D721Med (cell line): ENCODE measurements around the gene COPB2.

Source experiments
- DNase-seq: peaks from one replicate; pipeline ENCODE4 v3.0.0; 2011; ENCODE audit warnings: low spot score; ENCODE audit not compliant: insufficient read length
- FAIRE-seq: peaks from 2 replicates; lab custom pipeline; 2011; peaks lifted over from hg19 to GRCh38; lab: Jason Lieb, UNC
- TF ChIP-seq, protein P1 (sequence below): IDR thresholded peaks from 2 replicates; pipeline ENCODE4 v1.5.1; 2012; ENCODE audit warnings: mild to moderate bottlenecking, control low read depth; ENCODE audit not compliant: insufficient read depth; ENCODE audit errors: missing control alignments

COPB2 gene

DNA sequence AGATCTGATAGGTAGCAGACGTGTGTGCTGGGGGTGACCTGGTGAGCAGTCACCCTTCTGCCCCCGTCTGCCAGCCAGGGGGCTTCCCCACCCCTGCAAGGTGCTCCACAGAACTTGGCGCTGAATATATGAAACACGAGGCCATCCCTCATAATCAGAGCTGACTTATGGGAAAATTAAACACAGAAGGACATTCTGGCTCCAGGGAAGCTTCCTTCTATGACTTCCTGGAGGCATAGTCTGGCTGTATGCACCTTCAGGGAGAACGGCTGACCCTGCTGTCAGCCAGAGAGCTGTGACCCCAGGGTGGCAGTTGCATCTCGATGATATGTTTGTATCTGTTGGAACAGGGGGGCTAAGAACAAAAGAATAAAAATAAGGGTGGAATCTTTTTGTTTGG is 72.2 kb downstream of the COPB2 start:
- FAIRE-seq: no peak
- TF ChIP-seq, protein P1, sequence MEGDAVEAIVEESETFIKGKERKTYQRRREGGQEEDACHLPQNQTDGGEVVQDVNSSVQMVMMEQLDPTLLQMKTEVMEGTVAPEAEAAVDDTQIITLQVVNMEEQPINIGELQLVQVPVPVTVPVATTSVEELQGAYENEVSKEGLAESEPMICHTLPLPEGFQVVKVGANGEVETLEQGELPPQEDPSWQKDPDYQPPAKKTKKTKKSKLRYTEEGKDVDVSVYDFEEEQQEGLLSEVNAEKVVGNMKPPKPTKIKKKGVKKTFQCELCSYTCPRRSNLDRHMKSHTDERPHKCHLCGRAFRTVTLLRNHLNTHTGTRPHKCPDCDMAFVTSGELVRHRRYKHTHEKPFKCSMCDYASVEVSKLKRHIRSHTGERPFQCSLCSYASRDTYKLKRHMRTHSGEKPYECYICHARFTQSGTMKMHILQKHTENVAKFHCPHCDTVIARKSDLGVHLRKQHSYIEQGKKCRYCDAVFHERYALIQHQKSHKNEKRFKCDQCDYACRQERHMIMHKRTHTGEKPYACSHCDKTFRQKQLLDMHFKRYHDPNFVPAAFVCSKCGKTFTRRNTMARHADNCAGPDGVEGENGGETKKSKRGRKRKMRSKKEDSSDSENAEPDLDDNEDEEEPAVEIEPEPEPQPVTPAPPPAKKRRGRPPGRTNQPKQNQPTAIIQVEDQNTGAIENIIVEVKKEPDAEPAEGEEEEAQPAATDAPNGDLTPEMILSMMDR: no peak
- no peak for DNase-seq

DNA sequence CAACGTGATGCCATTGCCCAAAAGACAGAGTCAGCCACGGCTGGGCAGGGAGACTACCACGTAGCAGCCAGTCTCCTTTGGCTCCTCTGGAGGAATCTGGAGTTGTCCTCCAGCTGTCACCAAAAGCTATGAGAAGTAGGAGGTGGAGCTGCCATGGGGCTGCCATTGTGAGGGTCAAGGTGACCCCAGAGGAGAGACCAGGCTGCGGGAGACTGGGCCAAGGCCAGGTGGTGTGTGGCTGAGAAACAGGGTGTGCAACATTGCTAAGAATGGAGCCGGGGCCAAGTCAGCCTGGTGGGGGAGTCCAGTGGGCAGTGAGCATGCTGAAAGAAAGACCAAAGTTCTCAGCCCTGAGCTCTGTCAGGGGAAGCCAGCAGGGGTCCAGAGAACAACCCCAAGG is 75.5 kb downstream of the COPB2 start:
- no peak for DNase-seq
- TF ChIP-seq, protein P1: no peak
- FAIRE-seq: no peak

DNA sequence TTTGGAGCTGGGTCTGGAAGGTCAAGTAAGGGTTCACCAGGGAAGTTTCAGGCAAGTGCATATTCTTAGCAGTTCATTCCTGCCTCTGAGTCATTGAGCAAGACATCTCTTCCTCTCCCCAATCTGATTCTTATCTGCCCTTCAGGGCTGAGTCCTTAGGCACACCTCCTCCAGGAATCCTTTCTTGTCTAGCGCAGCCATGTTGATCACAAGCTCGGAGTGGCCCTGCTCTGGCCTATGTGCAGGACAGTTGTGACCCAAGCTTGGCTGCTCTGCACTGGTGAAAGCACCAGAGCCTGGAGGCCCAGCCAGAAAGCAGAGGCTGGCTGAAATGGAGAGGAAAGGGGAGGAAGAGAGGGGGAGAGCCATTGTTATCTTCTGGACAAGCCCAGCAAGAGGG is 76.5 kb downstream of the COPB2 start:
- TF ChIP-seq, protein P1: no peak
- no peak for FAIRE-seq
- no peak for DNase-seq

DNA sequence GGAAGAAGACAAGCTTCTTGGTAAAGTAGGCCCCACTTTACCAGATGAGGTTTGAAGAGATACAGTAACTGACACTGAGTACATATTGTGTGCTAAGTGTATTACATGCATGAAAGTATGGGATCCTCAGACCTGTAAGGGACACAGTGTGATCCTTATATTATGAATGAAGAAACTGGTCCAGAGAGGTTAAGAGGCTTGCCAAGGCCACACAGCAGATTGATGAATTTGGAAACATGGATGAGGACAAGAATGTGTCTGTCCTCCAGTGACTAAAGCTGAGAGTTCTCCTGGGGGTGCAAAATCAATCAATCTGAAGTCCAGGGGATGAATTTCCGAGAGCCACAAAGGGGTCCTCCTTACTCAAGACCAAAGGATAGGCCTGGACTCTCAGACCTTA is 77.0 kb downstream of the COPB2 start:
- TF ChIP-seq, protein P1: no peak
- no peak for FAIRE-seq

DNA sequence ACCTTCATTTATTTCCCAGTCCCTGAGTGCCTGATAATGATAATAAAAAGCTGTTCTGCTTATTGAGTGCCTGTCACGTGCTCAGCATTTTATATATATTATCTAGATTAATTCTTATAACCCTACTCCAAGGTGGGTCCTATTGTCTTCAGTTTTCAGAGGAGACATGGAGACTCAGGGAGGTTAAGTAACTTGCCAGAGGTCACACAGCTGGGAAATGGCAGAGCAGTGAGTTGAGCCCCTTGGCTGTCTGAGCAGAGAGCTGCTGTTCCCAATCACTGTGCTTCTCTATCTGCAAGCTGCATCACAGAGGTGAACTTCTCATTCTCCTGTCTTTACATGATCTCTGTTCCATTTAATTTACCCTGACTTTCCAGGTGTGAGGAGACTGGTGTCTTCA is 77.9 kb downstream of the COPB2 start:
- DNase-seq (no peak), FAIRE-seq (no peak)
- TF ChIP-seq, protein P1: no peak

More for the DNA sequence above, 77.0 kb downstream of the COPB2 start:
- no peak for DNase-seq

DNA sequence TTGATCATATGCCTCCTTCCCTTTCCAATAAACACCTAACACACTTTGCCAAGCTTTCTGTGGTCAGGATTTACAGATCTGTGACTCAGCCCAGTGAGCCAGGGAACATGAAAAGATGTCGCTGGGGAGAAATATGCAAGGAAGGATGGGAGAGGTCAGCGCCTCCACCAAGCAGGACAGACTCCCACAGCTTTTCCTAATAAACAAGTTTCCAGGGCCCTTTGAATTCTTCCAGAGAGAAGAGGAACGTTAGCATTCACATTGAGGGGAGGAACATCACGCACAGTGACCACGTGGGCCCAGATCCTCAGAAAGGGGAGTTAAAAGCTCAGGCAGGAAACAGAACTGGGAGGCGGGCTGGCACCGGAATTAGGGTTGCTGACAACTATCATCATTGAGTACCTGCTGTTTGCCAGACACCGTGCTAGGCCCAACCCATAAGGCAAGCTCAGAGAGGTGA is 78.9 kb downstream of the COPB2 start:
- DNase-seq (no peak), FAIRE-seq (no peak)
- TF ChIP-seq, protein P1: no peak

DNA sequence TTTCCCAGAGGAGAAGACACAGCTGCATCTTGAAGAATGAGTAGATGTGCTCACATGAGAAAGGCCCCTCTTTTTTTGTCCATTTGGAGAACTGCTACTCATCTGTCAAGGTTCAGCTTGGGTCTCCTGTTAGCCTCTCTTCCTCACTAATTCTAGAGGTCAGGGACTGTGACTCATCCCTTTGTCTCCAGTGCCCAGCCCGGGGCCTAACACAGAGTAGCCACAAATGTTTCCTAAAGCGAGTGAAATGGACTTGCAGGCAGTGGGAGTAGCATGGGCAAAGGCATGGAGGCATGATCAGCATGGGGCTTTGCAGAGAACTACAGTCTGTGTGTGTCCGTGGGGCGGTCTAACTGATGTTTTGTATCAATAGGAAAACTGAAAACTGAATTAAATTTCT is 79.6 kb downstream of the COPB2 start:
- DNase-seq: no peak

More for the DNA sequence above, 79.6 kb downstream of the COPB2 start:
- no peak for FAIRE-seq
- TF ChIP-seq, protein P1: no peak
